G401.6 (cell line): Measurements from ENCODE around the gene PRKCZ.
"Not testable (repeated sequence)": the region's sequence is repeated elsewhere in the genome, so short reads cannot be mapped to it uniquely, and the experiment has no call there.

Experiments used
- FAIRE-seq: peaks from 2 replicates; lab custom pipeline; 2012; peaks lifted over from hg19 to GRCh38; lab: Jason Lieb, UNC

PRKCZ gene

DNA sequence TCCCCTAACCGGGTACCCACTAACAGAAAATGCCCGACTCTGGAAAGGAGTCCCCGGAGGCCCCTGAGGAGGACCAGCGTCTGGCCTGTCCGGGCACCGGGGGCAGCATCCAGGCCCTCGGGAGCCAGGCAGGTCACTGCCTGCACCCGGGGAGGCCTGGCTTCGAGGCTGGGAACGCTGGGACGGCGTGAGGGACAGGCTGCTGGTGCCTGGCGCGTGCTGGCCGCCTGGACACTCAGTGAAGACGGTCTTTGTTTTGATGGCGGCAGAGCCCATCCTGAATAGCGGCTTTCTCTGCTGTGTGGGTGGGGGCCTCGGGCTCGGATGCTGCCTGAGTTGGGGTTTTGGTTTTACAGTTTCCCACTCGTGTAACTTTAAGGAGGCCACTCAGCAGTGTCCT, 37.6 kb downstream of the PRKCZ start:
- no peak for FAIRE-seq

DNA sequence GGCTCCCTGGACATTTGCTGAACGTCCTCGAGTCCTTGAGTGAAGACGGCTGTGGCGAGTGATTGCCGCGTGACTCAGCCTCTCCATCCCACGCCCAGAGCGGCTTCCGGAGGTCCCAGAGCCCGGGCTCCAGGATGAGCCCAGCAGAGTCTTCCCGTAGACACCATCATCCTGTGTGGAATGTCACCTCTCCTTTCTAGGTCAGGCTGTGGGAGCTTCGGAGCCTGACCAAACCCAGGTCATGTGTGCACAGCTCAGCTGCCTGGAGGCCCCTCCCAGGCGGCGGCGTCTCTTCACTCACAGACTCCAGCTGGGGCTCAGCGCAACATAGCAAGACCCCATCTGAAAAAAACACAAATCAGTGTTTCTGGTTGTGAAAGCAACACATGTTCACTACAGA, 38.2 kb downstream of the PRKCZ start:
- no peak for FAIRE-seq

DNA sequence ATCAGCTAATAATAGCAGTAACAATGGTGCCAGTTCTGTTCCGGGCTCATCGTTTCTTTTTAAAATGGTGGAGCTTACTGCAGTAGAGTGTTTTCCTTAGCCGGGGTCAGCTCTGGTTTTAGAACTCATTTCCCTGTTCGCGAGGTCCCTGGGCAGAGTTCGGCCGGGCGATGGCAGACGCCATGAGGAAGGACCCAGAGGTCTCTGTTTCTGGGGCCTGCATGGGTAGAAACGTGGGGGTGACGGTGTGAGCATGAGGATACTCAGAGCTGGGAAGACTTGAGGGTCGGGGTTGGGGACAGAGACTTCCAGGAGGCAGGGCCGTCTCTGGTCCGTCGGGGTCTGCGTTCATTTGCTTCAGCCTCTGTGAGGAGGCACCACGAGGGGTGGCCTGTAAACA, 38.8 kb downstream of the PRKCZ start:
- FAIRE-seq: no peak

- FAIRE-seq: no peak
Measured at GRCh38 chr1:2090216-2090890, 40.1 kb downstream of the PRKCZ start.

- no peak for FAIRE-seq
Measured at GRCh38 chr1:2091611-2092604, 41.7 kb downstream of the PRKCZ start.

DNA sequence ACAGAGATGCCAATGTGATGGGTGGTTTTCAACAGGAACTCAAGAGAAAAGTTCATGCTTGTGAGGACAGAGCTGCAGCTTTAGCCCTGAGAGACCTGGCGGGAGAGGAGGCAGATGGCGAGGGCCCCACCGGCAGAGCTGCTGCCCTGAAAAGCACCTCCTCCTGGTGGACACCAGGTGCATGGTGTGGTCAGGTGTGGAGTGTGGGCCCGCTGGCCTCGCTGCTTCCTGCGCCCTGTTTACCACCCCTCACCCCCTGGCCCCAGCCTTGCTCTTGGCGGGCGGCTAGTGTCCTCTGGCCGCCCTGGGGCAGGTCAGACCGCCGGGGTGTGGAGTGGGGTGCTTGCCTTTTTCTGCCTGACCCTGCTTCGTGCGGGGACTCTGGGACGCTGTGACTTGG, 42.8 kb downstream of the PRKCZ start:
- no peak for FAIRE-seq

GRCh38 chr1:2093636-2094035, 43.4 kb downstream of the PRKCZ start:
- FAIRE-seq: no peak

- not testable (repeated sequence) for FAIRE-seq
Measured at GRCh38 chr1:2094269-2095158, 44.3 kb downstream of the PRKCZ start.

GRCh38 chr1:2095394-2095793, 45.2 kb downstream of the PRKCZ start:
- no peak for FAIRE-seq

GRCh38 chr1:2095981-2096736, 45.9 kb downstream of the PRKCZ start:
- FAIRE-seq: no peak

GRCh38 chr1:2097386-2098300, 47.4 kb downstream of the PRKCZ start:
- no peak for FAIRE-seq

GRCh38 chr1:2098301-2098698, 48.1 kb downstream of the PRKCZ start:
- no peak for FAIRE-seq

DNA sequence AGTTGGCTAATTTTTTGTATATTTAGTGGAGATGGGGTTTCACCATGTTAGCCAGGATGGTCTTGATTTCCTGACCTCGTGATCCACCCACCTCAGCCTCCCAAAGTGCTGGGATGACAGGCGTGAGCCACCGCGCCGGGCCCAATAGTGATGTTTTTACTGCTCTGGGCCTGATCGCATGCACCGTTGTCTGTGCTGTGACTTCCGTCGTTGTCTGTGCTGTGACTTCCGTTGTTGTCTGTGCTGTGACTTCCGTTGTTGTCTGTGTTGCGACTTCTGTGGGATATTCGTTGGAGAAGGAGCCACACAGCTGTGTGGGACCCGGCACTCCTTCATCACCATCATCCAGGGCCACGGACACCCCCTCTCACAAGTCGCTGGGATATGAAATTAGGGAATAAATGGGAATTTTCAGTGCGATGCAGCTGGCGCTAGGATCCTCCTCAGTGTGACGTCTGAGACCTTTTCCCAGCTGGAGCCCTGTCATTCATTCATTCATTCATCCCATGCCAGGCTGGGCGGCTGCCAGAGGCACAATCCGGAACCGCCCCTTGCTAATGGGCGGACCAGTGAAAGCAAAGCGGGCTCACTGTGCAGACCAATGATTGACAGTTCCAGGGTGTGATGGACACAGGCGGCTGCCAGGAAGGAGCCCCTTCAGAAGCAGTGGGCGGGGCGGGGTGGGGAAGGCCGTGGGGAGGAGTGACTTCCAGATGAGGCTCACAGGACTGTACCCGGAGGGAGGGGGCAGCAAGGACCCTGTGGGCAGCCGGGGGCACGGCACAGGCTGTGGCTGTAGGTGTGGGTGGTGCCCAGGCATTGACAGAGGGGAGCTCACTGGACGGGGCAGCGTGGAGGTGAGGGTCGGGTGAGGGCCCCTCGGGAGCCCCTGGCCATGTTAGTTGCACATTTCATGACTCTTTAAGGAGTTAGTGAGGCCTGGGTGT, 48.9 kb downstream of the PRKCZ start:
- FAIRE-seq: no peak

DNA sequence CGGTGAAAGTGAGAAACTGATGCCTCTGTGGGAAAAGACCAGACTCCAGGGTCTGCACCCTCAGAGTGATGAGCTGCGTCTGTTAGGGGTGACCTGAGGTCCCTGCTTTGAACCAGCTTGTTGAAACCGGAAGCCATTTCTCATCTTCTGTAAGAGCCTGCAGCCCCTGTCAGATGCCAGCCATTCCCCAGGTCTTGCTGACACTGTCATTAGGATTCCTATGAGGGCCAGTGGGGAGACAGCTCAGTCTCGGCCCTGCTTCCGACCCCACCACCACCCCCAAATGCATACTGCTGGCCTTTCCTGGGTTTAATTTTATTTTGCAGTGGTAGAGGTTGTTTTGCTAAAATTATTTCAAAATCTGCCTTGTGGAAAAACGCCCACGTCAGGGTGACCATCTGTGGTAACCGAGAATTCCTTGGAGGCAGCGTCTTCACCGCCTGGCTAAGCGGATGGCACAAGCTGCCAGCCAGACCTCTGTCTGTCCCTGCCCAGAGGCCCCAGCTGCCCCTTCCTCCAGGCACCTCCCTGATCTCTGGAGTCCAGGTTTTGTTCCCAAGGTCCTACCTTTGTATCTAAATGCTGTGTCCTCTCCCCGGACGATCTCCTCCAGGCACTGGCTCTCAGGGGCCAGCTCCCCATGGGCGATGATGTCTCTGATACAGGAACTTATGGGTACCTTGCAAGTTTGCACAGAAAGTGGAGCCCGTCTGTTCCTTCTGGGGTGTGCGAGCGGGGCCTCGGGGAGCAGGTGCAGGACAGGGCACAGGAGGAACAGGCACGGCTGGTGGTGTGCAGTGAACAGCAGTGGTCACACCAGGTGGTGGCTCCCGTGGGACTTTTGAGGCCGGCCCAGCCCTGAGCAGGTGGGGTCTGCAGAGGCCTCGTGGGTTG, 49.9 kb downstream of the PRKCZ start:
- no peak for FAIRE-seq

DNA sequence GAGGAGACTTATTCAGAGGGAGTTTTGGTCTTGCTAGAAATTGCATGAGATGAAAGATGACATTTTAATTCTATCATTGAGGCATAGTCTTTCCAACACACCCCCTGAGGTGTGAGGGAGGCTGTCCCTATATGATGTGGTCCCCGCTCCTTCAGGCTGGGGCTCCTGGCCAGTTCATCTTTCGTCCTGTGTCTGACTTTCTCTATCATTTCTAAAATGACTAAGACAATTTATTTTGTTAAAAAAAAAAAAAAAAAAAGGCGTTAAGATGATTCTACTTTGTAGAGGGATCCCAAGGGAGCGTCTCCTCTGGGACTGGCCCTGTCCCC, 50.5 kb downstream of the PRKCZ start:
- FAIRE-seq: no peak

GRCh38 chr1:2101531-2101930, 51.3 kb downstream of the PRKCZ start:
- FAIRE-seq: no peak

DNA sequence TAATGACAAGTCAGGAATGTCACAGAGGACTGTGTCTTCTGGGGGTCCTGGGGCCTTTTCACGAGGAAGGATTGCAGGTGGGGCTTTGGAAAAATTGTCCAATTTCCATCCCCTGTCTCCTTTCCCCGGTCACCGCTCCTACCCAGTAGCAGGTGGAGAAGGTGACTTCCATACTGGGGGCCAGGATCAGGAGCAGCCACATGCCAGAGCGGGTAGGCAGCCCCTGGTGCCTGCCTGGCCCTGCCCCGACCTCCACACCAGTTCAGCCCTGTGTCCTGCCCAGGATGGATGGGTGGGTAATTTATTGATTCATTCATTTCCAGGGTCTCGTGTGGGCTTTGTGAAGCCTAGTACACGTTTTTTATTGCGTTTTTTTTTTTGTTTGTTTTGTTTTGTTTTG, 51.7 kb downstream of the PRKCZ start:
- no peak for FAIRE-seq

GRCh38 chr1:2102753-2103152, 52.5 kb downstream of the PRKCZ start:
- FAIRE-seq: no peak
